GM12891 (cell line): Measurements from ENCODE around the gene GIGYF2.

Experiments used
- DNase-seq: peaks from one replicate; pipeline ENCODE4 v3.0.0; 2011; ENCODE audit warnings: low spot score; ENCODE audit not compliant: insufficient read length
- FAIRE-seq: peaks from 2 replicates; lab custom pipeline; 2011; peaks lifted over from hg19 to GRCh38; lab: Jason Lieb, UNC
- PAX5 ChIP-seq: IDR thresholded peaks from 2 replicates; pipeline ENCODE4 v1.6.1; 2011; ENCODE audit warnings: low read length, moderate library complexity, mild to moderate bottlenecking; ENCODE audit not compliant: insufficient read depth, severe bottlenecking
- POLR2A ChIP-seq: IDR thresholded peaks from 2 replicates; pipeline ENCODE4 v1.6.1; 2011; ENCODE audit warnings: low read depth, low read length, control low read depth
- POLR2AphosphoS5 ChIP-seq: IDR thresholded peaks from 2 replicates; pipeline ENCODE4 v1.6.1; 2011; ENCODE audit warnings: low read depth, low read length, control low read depth
- POU2F2 ChIP-seq: IDR thresholded peaks from 2 replicates; pipeline ENCODE4 v1.6.1; 2011; ENCODE audit warnings: low read depth, mild to moderate bottlenecking, control low read depth, low read length, moderate library complexity
- SPI1 ChIP-seq: IDR thresholded peaks from 2 replicates; pipeline ENCODE4 v1.6.1; 2011; ENCODE audit warnings: low read depth, low read length, control low read depth
- TAF1 ChIP-seq: IDR thresholded peaks from 2 replicates; pipeline ENCODE4 v1.6.1; 2011; ENCODE audit warnings: low read depth, low read length, control low read depth

GIGYF2 gene

GRCh38 chr2:232744963-232745362, 47.8 kb downstream of the GIGYF2 start:
- no peak for TF ChIP-seq SPI1
- no peak for TF ChIP-seq TAF1
- TF ChIP-seq PAX5 = no peak
- TF ChIP-seq POLR2A = no peak
- no peak for TF ChIP-seq POLR2AphosphoS5
- TF ChIP-seq POU2F2 = no peak
- no peak for FAIRE-seq
- DNase-seq = no peak

DNA sequence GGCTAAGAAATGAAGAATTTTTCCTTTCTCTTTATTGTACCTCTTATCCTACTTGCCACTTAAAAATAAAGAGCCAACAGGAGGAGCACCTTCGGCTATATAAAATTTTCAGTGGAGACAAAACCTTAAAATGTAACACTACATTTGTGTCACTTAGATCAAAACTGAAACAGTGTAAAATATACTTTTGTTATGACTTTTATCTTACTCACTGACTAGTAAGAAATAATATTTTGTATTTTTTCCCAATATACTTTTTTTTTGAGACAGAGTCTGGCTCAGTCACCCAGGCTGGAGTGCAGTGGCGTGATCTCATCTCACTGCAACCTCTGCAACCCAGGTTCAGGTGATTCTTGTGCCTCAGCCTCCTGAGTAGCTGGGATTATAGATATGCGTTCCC, 50.9 kb downstream of the GIGYF2 start:
- TF ChIP-seq POU2F2 (no peak), SPI1 (no peak), TAF1 (no peak), POLR2AphosphoS5 (no peak)
- no peak for FAIRE-seq

DNA sequence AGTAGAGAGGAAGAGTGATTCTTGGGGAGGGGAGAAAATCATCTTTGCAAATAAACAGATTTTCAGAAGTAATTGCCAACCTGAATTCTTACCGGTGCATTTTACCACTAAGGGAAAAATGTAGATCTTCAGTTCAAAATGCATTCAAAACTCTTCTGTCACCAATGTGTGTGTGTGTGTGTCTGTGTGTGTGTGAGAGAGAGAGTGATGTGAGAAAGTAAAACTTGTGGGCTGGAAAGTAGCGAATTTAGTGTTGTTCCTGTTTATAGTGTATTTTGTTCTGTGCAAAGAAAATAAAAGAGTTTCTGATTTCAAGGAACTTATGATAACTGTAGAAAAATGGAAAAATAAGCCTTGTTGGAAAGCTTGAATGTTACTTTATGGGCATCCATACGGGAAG, 52.2 kb downstream of the GIGYF2 start:
- DNase-seq (no peak), FAIRE-seq (no peak)
- TF ChIP-seq TAF1 (no peak), PAX5 (no peak), SPI1 (no peak), POU2F2 (no peak), POLR2AphosphoS5 (no peak), POLR2A (no peak)

More for the DNA sequence above, 50.9 kb downstream of the GIGYF2 start:
- DNase-seq = no peak

DNA sequence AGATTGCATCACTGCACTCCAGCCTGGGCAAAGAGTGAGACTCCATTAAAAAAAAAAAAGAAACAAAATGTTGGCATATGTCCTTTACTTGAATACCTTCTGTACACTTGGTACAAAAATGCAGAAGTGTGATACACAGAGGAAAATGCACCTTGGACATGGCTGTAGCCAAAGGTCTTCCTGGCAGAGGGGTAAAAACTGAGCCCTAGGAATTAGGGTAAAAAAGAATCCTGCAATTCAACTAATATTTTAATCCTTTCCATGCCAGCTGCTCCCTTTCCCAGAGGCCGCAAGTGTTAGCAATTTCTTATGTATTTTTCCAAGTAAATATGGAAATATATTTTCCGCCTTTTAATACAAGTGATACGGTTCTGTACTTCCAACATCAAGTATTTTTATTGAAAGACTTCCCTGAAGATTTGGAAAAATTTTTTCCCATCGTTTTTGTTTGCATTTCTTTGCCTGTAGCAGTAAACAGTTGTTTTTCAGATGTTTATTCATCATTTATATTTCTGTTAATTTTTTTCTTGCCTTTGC, 53.1 kb downstream of the GIGYF2 start:
- DNase-seq (no peak), FAIRE-seq (no peak)
- TF ChIP-seq POLR2A = no peak
- TF ChIP-seq POU2F2 = no peak
- TF ChIP-seq POLR2AphosphoS5 = no peak
- no peak for TF ChIP-seq PAX5
- TF ChIP-seq TAF1 = no peak
- TF ChIP-seq SPI1 = no peak

DNA sequence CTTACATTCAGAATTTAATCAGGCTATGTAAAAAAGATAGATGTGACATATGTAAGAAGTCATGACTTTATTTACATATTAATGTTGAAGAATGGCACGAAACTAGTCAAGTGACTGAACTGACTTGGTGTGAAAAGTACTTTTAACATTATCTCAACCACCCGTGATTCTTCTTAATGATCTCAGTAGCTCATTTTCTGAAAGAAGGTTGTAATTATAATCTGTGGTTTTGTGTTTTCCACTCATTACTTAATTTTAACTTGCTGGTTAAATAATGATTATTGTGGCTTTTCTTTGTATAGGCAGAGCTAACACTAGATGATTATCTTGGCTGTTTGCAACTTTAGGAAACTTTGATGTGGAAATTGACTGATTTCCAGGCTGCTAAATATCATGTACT, 60.8 kb downstream of the GIGYF2 start:
- FAIRE-seq (no peak), DNase-seq (no peak)
- TF ChIP-seq TAF1 = no peak
- TF ChIP-seq PAX5 = no peak
- no peak for TF ChIP-seq SPI1
- no peak for TF ChIP-seq POLR2A
- TF ChIP-seq POLR2AphosphoS5 = no peak

- TF ChIP-seq POLR2A (no peak), PAX5 (no peak), TAF1 (no peak), POU2F2 (no peak), POLR2AphosphoS5 (no peak), SPI1 (no peak)
- DNase-seq (no peak), FAIRE-seq (peak; percentile 38)
These were observed 64.3 kb downstream of the GIGYF2 start for GRCh38 chr2:232761301-232761907.

DNA sequence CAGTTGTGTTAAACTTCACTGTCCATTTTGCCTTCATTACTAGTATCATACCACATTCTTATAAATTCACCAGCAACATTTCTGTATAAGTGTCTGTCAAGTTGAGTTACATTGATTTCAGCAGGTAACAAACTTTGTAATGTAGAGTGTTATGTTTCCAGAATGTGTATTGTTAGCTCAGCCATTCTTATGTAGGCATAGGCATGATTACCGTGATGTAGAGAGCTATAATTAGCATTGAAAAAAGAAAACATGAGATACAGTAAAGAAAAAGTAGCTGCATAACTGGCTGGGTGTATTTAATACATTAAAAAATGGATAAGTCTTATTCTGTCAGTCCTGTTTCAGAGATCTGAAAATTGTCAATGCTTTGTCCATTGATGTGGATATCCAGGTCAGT, 70.7 kb downstream of the GIGYF2 start:
- DNase-seq = no peak
- TF ChIP-seq POU2F2 = no peak
- TF ChIP-seq POLR2AphosphoS5 = no peak
- no peak for TF ChIP-seq PAX5
- TF ChIP-seq POLR2A = no peak
- no peak for TF ChIP-seq SPI1
- TF ChIP-seq TAF1 = no peak
- FAIRE-seq = peak; percentile 31

- TF ChIP-seq TAF1 = no peak
- TF ChIP-seq POLR2AphosphoS5 = no peak
- TF ChIP-seq POLR2A = no peak
- no peak for TF ChIP-seq POU2F2
- no peak for TF ChIP-seq SPI1
- TF ChIP-seq PAX5 = no peak
- FAIRE-seq = no peak
- no peak for DNase-seq
These were observed 73.1 kb downstream of the GIGYF2 start for GRCh38 chr2:232770207-232770606.

DNA sequence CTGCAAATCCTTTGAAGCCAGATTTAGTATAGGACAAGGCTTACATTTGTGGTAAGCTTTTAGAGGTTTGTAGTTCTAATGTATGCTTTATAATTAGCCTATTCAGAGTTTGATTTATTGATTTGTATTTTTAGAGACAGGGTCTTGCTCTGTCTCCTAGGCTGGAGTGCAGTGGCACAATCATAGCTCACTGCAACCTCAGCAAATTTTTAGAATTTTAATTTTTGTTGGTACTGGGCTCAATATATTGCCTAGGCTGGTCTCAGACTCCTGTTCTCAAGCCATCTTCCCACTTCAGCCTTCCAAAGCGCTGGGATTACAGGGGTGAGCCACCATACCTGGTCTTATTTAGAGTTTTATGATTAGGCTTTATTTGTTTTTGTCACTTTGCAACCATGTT, 74.7 kb downstream of the GIGYF2 start:
- FAIRE-seq (no peak), DNase-seq (no peak)
- TF ChIP-seq POU2F2 (no peak), POLR2A (no peak), PAX5 (no peak), TAF1 (no peak), POLR2AphosphoS5 (no peak), SPI1 (no peak)

DNA sequence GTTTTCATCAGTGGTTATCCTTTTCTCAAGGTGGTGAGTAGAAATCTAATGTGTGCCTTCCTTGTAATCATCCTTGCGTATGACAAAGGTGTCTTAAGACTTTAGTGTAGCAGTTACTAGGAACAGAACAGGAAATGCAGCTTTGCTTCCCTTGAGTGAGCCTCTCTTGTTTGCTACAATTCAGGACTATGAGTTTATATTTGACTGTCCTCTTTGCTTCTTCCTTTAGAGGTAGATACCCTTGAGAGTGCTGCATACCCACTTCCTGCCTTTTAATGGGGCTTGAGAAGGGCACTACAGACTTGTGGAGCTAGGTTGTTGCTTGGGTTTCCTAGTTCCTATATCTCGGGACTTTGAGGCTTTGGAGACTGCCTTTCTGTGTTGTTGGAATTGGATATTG, 75.4 kb downstream of the GIGYF2 start:
- TF ChIP-seq PAX5 (no peak), SPI1 (peak; percentile 64), POU2F2 (no peak)
- no peak for DNase-seq
- FAIRE-seq = peak; percentile 78
